NCI-H2081 treated with DMSO at 0.1 percent for 48 hours (cell line): Measurements from ENCODE around the gene OR51A2.
A peak's percentile ranks its signal among the peaks of the same experiment; 100 is the strongest.
"Not testable (repeated sequence)": the region's sequence is repeated elsewhere in the genome, so short reads cannot be mapped to it uniquely, and the experiment has no call there.

Source experiments
- DNase-seq: peaks from one replicate; lab custom pipeline; 2025; lab: John Stamatoyannopoulos, UW

Gene OR51A2

GRCh38 chr11:4955613-4956012 lies at the start of gene OR51A2:
Gene OR51A2, minus strand, starts transcription at chr11:4955713. Its CDS starts 0 bp downstream, at chr11:4955713.
- not testable (repeated sequence) for DNase-seq

- peak; percentile 41 for DNase-seq
Observed at GRCh38 chr11:5004424-5005274, 49.1 kb upstream of the OR51A2 start.

GRCh38 chr11:4994551-4994950 lies 39.0 kb upstream of the OR51A2 start, which contains the start of gene OR51L1:
Gene OR51L1, plus strand, starts transcription at chr11:4994851. Its CDS starts 4,132 bp downstream, at chr11:4998983.
- DNase-seq = no peak

GRCh38 chr11:4991060-4991459 lies 35.5 kb upstream of the OR51A2 start:
- no peak for DNase-seq

- no peak for DNase-seq
Observed at GRCh38 chr11:4983841-4984240, 28.3 kb upstream of the OR51A2 start.

- DNase-seq = no peak
Observed at GRCh38 chr11:4982678-4983077, 27.2 kb upstream of the OR51A2 start.

- no peak for DNase-seq
Observed at GRCh38 chr11:4979036-4979435, 23.5 kb upstream of the OR51A2 start.

GRCh38 chr11:4975436-4975835 lies 19.9 kb upstream of the OR51A2 start:
- DNase-seq = no peak

- DNase-seq = no peak
Observed at GRCh38 chr11:4962816-4963215, 7.3 kb upstream of the OR51A2 start.

GRCh38 chr11:4960877-4961276 lies 5.4 kb upstream of the OR51A2 start:
- DNase-seq = no peak

- DNase-seq = no peak
Observed at GRCh38 chr11:4957396-4957795, 1.9 kb upstream of the OR51A2 start.

- no peak for DNase-seq
Observed at GRCh38 chr11:4947505-4947904, 8.0 kb downstream of the OR51A2 start, which contains the start of gene OR51A4. Gene OR51A4, minus strand, starts transcription at chr11:4947605. Its CDS starts 505 bp downstream, at chr11:4947100.

- DNase-seq = no peak
Observed at GRCh38 chr11:4936745-4937144, 18.8 kb downstream of the OR51A2 start.

- DNase-seq = no peak
Observed at GRCh38 chr11:4932751-4933150, 22.8 kb downstream of the OR51A2 start.

- no peak for DNase-seq
Observed at GRCh38 chr11:4926608-4927007, 28.9 kb downstream of the OR51A2 start.

- no peak for DNase-seq
Observed at GRCh38 chr11:4924239-4924638, 31.3 kb downstream of the OR51A2 start, which contains the start of gene OR51G1. Gene OR51G1, minus strand, starts transcription at chr11:4924339. Its CDS starts 0 bp downstream, at chr11:4924339.

GRCh38 chr11:4922304-4922703 lies 33.2 kb downstream of the OR51A2 start:
- DNase-seq = no peak

GRCh38 chr11:4921796-4922195 lies 33.7 kb downstream of the OR51A2 start:
- no peak for DNase-seq

GRCh38 chr11:4919250-4919649 lies 36.3 kb downstream of the OR51A2 start, which contains the start of gene OR51G2:
Gene OR51G2, minus strand, starts transcription at chr11:4919350. Its CDS starts 3,687 bp downstream, at chr11:4915663.
- DNase-seq = no peak

- DNase-seq = no peak
Observed at GRCh38 chr11:4916581-4916980, 38.9 kb downstream of the OR51A2 start.
